D721Med (cell line): ENCODE data around the gene GMEB2.

Experiments
- DNase-seq: peaks from one replicate; pipeline ENCODE4 v3.0.0; 2011; ENCODE audit warnings: low spot score; ENCODE audit not compliant: insufficient read length
- FAIRE-seq: peaks from 2 replicates; lab custom pipeline; 2011; peaks lifted over from hg19 to GRCh38; lab: Jason Lieb, UNC
- CTCF ChIP-seq: IDR thresholded peaks from 2 replicates; pipeline ENCODE4 v1.5.1; 2012; ENCODE audit warnings: mild to moderate bottlenecking, control low read depth; ENCODE audit not compliant: insufficient read depth; ENCODE audit errors: missing control alignments

Gene GMEB2

GRCh38 chr20:63558804-63559484 is 68.0 kb downstream of the GMEB2 start:
- DNase-seq (no peak), FAIRE-seq (no peak)
- TF ChIP-seq CTCF = no peak

DNA sequence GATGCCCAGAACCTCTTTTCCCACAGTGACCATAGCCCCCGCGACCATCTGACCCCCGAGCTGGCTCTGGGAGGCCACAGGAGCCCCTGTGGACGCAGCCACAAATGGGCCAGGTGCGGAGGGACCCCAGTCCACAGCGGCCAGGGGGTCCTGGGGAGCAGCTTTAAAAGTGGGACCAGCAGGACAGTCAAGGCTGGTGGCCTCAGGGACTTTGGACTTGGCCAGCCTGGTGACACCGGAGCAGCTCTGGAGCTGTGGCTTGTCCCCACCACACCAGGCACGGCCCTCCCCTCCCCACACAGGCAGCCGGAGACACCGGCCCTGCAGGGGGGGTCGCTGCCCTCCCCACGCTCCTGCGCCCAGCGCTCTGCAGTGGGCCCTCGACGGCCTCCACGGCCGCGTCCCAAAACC is 69.4 kb downstream of the GMEB2 start:
- TF ChIP-seq CTCF = no peak
- no peak for FAIRE-seq
- no peak for DNase-seq

GRCh38 chr20:63556873-63557478 is 69.9 kb downstream of the GMEB2 start:
- no peak for TF ChIP-seq CTCF
- no peak for DNase-seq
- no peak for FAIRE-seq

DNA sequence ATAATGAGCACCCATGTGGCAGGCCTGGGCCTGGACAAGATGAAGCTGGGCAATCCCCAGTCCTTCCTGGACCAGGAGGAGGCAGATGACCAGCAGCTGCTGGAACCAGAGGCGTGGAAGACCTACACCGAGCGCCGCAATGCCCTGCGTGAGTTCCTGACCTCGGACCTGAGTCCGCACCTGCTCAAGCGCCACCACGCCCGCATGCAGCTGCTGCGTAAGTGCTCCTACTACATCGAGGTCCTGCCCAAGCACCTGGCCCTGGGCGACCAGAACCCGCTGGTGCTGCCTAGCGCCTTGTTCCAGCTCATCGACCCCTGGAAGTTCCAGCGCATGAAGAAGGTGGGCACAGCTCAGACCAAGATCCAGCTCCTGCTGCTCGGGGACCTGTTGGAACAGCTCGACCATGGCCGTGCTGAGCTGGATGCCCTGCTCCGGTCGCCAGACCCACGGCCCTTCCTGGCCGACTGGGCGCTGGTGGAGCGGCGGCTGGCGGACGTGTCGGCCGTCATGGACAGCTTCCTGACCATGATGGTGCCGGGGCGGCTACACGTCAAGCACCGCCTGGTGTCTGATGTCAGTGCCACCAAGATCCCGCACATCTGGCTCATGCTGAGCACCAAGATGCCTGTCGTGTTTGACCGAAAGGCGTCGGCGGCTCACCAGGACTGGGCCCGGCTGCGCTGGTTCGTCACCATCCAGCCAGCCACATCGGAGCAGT is 71.1 kb downstream of the GMEB2 start:
- no peak for TF ChIP-seq CTCF
- FAIRE-seq (no peak), DNase-seq (no peak)

- TF ChIP-seq CTCF = no peak
- FAIRE-seq = no peak
- no peak for DNase-seq
Measured at GRCh38 chr20:63554361-63555278, 72.3 kb downstream of the GMEB2 start.

DNA sequence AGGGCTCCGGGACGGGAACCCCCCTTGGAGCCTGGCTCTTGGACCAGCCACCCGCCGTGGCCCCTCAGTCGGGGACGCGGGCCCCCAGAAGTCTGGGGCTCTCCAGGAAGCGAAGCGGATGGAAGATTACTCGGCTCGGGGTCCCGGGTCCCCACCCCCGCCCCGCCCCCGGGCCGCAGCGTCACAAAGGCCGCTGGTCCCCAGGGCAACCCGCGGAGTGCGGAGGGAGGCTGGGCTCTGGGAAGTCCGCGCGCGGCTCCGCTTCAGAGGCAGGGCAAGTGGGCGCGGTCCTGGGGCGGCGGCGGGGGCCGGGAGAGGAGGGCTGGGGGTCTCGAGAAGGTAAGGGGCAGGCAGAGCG is 73.0 kb downstream of the GMEB2 start, which contains the start of gene FNDC11:
FNDC11 (plus strand) TSS at position 227 of the 358 bp plus-strand sequence. CDS start 1,505 bp downstream, outside the sequence.
- FAIRE-seq (no peak), DNase-seq (no peak)
- no peak for TF ChIP-seq CTCF
